ENCODE measurements around the gene FAM110D.

Gene FAM110D

GRCh38 chr1:26138974-26139558 is 19.8 kb upstream of the FAM110D start:
- TF ChIP-seq CTCF (IDR thresholded peaks at IDR 0.05; ENCODE audit: insufficient read depth, low read length, missing control alignments): no peak
- DNase-seq (ENCODE audit: low read depth, low spot score): no peak
- CTCF ChIA-PET: interaction anchor here (0.6 to 14.3 kb wide), 8 partner anchors 9 to 182 kb away, joined by 3 to 360 read pairs (median 4); partner anchors contain the start of gene ZNF593
- POLR2A ChIA-PET: interaction anchor here (0.5 kb wide), 1 partner anchor 102 kb away, joined by 4 read pairs; no protein-coding TSS in a partner anchor
- no peak overlapping the region for H3K4me3 ChIP-seq (ENCODE audit: low read depth, low read length)

GRCh38 chr1:26142159-26142558 is 16.7 kb upstream of the FAM110D start:
- POLR2A ChIA-PET: no interaction called here
- H3K4me3 ChIP-seq (ENCODE audit: low read depth, low read length): no peak overlapping the region
- no peak for DNase-seq (ENCODE audit: low read depth, low spot score)
- CTCF ChIA-PET: interaction anchor here (0.6 to 14.3 kb wide), 13 partner anchors 12 to 1078 kb away, joined by 3 to 360 read pairs (median 4); partner anchors contain the start of gene C1orf232
- TF ChIP-seq CTCF (IDR thresholded peaks at IDR 0.05; ENCODE audit: insufficient read depth, low read length, missing control alignments): no peak

DNA sequence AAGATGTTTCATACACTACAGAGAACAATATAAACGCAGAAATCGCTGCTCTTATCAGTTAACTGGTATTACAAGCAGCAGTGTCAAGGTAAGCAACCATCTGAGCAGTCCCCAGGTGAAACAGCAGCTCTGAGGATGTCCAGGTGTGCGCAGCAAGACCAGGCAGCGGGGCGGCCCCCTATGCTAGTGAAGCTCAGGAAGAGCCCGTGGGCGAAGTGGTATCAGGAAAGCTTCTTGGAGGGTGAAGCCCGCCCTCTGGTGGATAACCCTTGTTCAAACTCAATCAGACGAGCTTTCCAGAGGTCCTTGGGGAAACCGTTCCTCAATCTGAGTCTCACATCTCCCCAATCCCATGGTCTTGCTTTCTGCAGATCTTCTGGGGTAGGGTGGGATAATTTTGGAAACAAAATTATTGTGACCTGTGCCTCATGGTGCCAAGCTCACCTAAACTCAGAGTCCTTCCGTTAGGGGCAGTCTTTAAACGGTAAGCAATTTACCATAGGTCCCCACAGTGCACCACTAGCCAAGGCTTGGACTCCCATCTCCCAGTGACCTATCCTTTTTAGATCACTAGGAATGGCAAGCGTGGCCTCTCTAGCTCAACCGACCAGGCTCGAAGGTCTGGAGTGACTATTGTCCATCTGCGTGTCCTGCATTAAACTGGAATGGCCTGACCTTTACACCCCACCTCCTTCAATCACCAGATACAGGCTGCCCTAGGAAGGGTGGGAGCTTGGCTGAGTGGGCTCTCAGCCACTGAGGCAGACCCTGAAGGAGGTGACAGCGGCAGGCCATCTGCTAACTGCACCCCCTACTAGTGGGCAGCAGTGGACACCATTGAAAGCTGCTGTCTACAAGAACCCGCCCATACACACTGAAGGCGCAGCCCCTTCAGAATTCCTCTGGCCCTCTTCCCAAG is 13.6 kb upstream of the FAM110D start:
- ChIA-PET CTCF (interaction anchor here (0.6 to 14.3 kb wide), 49 partner anchors 8 to 308 kb away, joined by 3 to 360 read pairs (median 5); partner anchors contain the start of genes CEP85, EXTL1, PDIK1L and TRIM63), POLR2A (no interaction called here)
- no peak for DNase-seq (ENCODE audit: low read depth, low spot score)
- H3K4me3 ChIP-seq (ENCODE audit: low read depth, low read length): no peak overlapping the region
- peak; percentile 76 for TF ChIP-seq CTCF (IDR thresholded peaks at IDR 0.05; ENCODE audit: insufficient read depth, low read length, missing control alignments)

DNA sequence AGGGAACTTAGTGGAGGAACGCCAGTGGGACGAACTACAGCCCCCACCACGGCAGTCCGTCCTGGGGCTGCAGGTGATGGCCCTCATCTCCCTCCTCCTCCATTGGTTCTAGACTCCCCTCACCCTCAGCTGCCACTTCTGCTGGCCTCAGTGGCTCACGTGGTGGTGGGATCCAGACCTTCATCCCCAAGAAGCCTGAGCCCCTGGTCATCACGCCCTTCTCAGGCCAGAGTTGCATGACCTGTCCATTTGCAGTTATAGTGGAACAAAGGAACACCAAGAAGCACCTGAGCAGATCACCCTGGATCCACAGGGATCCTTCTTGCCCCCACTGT is 13.0 kb upstream of the FAM110D start:
- ChIA-PET CTCF (interaction anchor here (1.1 to 14.3 kb wide), 27 partner anchors 9 to 250 kb away, joined by 3 to 360 read pairs (median 9); partner anchors contain the start of genes CEP85, PDIK1L, TRIM63 and ZNF593), POLR2A (no interaction called here)
- no peak overlapping the region for H3K4me3 ChIP-seq (ENCODE audit: low read depth, low read length)
- no peak for TF ChIP-seq CTCF (IDR thresholded peaks at IDR 0.05; ENCODE audit: insufficient read depth, low read length, missing control alignments)
- no peak for DNase-seq (ENCODE audit: low read depth, low spot score)

DNA sequence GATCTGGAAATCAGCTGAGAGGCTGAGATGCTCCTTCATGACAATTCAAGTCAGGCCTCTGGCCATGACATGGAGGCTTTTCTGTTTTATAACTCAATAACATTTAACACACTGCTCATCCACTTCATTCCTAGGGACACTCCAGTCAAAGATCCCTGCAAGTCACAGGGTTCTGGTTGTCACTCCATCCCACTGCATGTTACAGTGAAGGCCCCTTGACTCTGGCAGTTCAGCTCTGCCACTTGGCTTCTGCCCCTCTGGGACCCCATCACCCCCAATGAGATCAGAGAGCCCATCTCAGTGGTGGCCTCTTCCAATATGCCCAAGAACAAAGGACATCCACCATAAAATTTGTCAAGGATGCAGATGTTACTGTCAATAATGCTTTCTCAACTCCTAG is 10.0 kb upstream of the FAM110D start:
- DNase-seq (ENCODE audit: low read depth, low spot score): no peak
- no peak overlapping the region for H3K4me3 ChIP-seq (ENCODE audit: low read depth, low read length)
- no peak for TF ChIP-seq CTCF (IDR thresholded peaks at IDR 0.05; ENCODE audit: insufficient read depth, low read length, missing control alignments)
- ChIA-PET CTCF (interaction anchor here (1.5 to 14.3 kb wide), 4 partner anchors 14 to 114 kb away, joined by 5 to 360 read pairs (median 78); no protein-coding TSS in a partner anchor), POLR2A (no interaction called here)
